CD4-positive, alpha-beta T cell treated with Interferon alpha-2 for 1 hour (primary cell): ENCODE measurements around the gene ADIPOR2.
"Not testable (repeated sequence)": the region's sequence is repeated elsewhere in the genome, so short reads cannot be mapped to it uniquely, and the experiment has no call there.

Experiments
- DNase-seq, 2 donors: peaks; one replicate each; pipeline ENCODE4 v3.0.0-alpha.2; 2020 to 2022

The ADIPOR2 gene

GRCh38 chr12:1816730-1817348, 126.0 kb downstream of the ADIPOR2 start:
- DNase-seq: no peak

GRCh38 chr12:1817928-1818327, 127.1 kb downstream of the ADIPOR2 start:
- DNase-seq: not testable (repeated sequence)

GRCh38 chr12:1819050-1819449, 128.2 kb downstream of the ADIPOR2 start:
- DNase-seq: no peak

- DNase-seq: no peak
Measured at GRCh38 chr12:1819571-1819970, 128.7 kb downstream of the ADIPOR2 start.

GRCh38 chr12:1820191-1820895, 129.5 kb downstream of the ADIPOR2 start, which contains the start of gene LRTM2:
LRTM2 (plus strand) TSS chr12:1820565; CDS start chr12:1828149, 7,584 bp downstream.
- DNase-seq: no peak

- no peak for DNase-seq
Measured at GRCh38 chr12:1820896-1821291, 130.0 kb downstream of the ADIPOR2 start.

GRCh38 chr12:1821805-1822204, 130.9 kb downstream of the ADIPOR2 start:
- no peak for DNase-seq

- no peak for DNase-seq
Measured at GRCh38 chr12:1822699-1823098, 131.8 kb downstream of the ADIPOR2 start.

GRCh38 chr12:1823237-1823636, 132.4 kb downstream of the ADIPOR2 start:
- DNase-seq: no peak

GRCh38 chr12:1825382-1826102, 134.7 kb downstream of the ADIPOR2 start:
- no peak for DNase-seq

GRCh38 chr12:1826401-1826800, 135.5 kb downstream of the ADIPOR2 start:
- no peak for DNase-seq

GRCh38 chr12:1826867-1827705, 136.2 kb downstream of the ADIPOR2 start:
- no peak for DNase-seq

GRCh38 chr12:1827826-1828805, 137.2 kb downstream of the ADIPOR2 start:
- DNase-seq: no peak

- no peak for DNase-seq
Measured at GRCh38 chr12:1828856-1829255, 138.0 kb downstream of the ADIPOR2 start.

- DNase-seq: no peak
Measured at GRCh38 chr12:1829306-1829900, 138.5 kb downstream of the ADIPOR2 start.

- no peak for DNase-seq
Measured at GRCh38 chr12:1830401-1830845, 139.6 kb downstream of the ADIPOR2 start.

GRCh38 chr12:1830981-1831963, 140.4 kb downstream of the ADIPOR2 start:
- DNase-seq: peak in 1 of 2 donors; percentile 5

GRCh38 chr12:1832801-1833595, 142.1 kb downstream of the ADIPOR2 start:
- no peak for DNase-seq

GRCh38 chr12:1833596-1834028, 142.7 kb downstream of the ADIPOR2 start:
- DNase-seq: no peak
